B cell (primary cell): ENCODE data around the gene UNC5B. TPM values are rescaled to one million over a fixed set of nuclear protein-coding genes. Genes with fewer than 3 reads are reported as not detected.

Experiments used
- ATAC-seq: fragments of 200-7000 bp; cut with Tn5 transposase; one replicate; pipeline ENCODE4 v1.10.0; 2021; ENCODE audit warnings: low read depth, mild to moderate bottlenecking, moderate number of reproducible peaks, moderate library complexity
- CTCF ChIA-PET: fragments of 350-600 bp; sonication (Branson Sonifier 250); formaldehyde crosslinking; loops from one replicate; lab custom pipeline; 2021; ENCODE audit warnings: antibody characterized with exemption, inconsistent platforms; lab: Charles Lee
- POLR2A ChIA-PET: fragments of 350-600 bp; sonication (Branson Sonifier 250); formaldehyde crosslinking; loops from one replicate; lab custom pipeline; 2021; ENCODE audit warnings: antibody characterized with exemption; lab: Charles Lee
- DNase-seq: peaks from one replicate; pipeline ENCODE4 v3.0.0; 2013
- H2AFZ ChIP-seq: 2 replicates; pipeline ENCODE4 v1.6.1; 2012; ENCODE audit warnings: mild to moderate bottlenecking, low read depth, low read length; ENCODE audit not compliant: insufficient read depth, poor library complexity, severe bottlenecking
- H3K27ac ChIP-seq, 2 donors: 1 replicate in 1 of 2; 2 replicates in 1 of 2; pipeline ENCODE4 v1.5.1; 2012 to 2013; ENCODE audit warnings: low read length in 2 of 2, mild to moderate bottlenecking in 2 of 2, moderate library complexity in 1 of 2
- H3K27me3 ChIP-seq, 4 experiments: fragments of 200-600 bp in 1 of 4; sonication (generic) in 1 of 4; replicated peaks in 1 of 4; 1 replicate in 2 of 4; 2 replicates in 2 of 4; pipeline versions ENCODE4 v1.6.1 to v1.7.0; 2013 to 2016; ENCODE audit warnings: low read length in 3 of 4, mild to moderate bottlenecking in 2 of 4, mixed read lengths in 1 of 4, moderate library complexity in 1 of 4; ENCODE audit not compliant: insufficient read depth in 4 of 4, control insufficient read depth in 3 of 4; ENCODE audit errors: control extremely low read depth in 1 of 4
- H3K36me3 ChIP-seq, 2 experiments: replicated peaks in 1 of 2; 1 replicate in 1 of 2; 2 replicates in 1 of 2; pipeline versions ENCODE4 v1.6.1 to v1.7.1; 2013; ENCODE audit warnings: low read length in 1 of 2; ENCODE audit not compliant: insufficient read depth in 2 of 2, control insufficient read depth in 1 of 2; ENCODE audit errors: control extremely low read depth in 1 of 2, extremely low read depth in 1 of 2
- H3K4me1 ChIP-seq, 2 donors: fragments of 200-600 bp in 1 of 2; sonication (generic) in 1 of 2; 1 replicate in 1 of 2; 2 replicates in 1 of 2; pipeline versions ENCODE4 v1.5.1 to v1.6.1; 2013 to 2017; ENCODE audit warnings: low read length in 2 of 2; ENCODE audit not compliant: control insufficient read depth in 2 of 2, insufficient read depth in 2 of 2
- H3K4me2 ChIP-seq: replicated peaks from 2 replicates; pipeline ENCODE3; 2012; ENCODE audit warnings: mild to moderate bottlenecking, low read depth, low read length; ENCODE audit not compliant: poor library complexity, severe bottlenecking
- H3K4me3 ChIP-seq, 5 experiments: fragments of 200-600 bp in 1 of 5; sonication (generic) in 1 of 5; 1 replicate in 3 of 5; 2 replicates in 2 of 5; pipeline versions ENCODE4 v1.5.1 to v1.7.0; 2011 to 2016; ENCODE audit warnings: low read length in 4 of 5, mild to moderate bottlenecking in 4 of 5, low read depth in 2 of 5, control low read depth in 1 of 5, moderate library complexity in 1 of 5; ENCODE audit not compliant: insufficient read depth in 1 of 5; ENCODE audit errors: control extremely low read depth in 1 of 5, extremely low read depth in 1 of 5
- H3K79me2 ChIP-seq: fragments of 200-600 bp; sonication (generic); one replicate; pipeline ENCODE4 v1.6.0; 2016; ENCODE audit warnings: low read length; ENCODE audit not compliant: control insufficient read depth, insufficient read depth
- H3K9ac ChIP-seq: fragments of 200-600 bp; sonication (generic); 2 replicates; pipeline ENCODE4 v1.6.1; 2017; ENCODE audit warnings: mild to moderate bottlenecking, low read length, moderate library complexity
- H3K9me3 ChIP-seq, 3 donors: one replicate each; pipeline versions ENCODE4 v1.6.1 to v1.7.1; 2013; ENCODE audit warnings: low read length in 2 of 3; ENCODE audit not compliant: control insufficient read depth in 2 of 3, insufficient read depth in 1 of 3; ENCODE audit errors: control extremely low read depth in 1 of 3
- H4K20me1 ChIP-seq: 2 replicates; pipeline ENCODE4 v1.6.0; 2012; ENCODE audit warnings: mild to moderate bottlenecking, low read length; ENCODE audit not compliant: insufficient read depth, control insufficient read depth, poor library complexity, severe bottlenecking
- H3K27ac Mint-ChIP-seq: one replicate; pipeline ENCODE4 v1.8.0; 2021; ENCODE audit warnings: mixed read lengths
- H3K27me3 Mint-ChIP-seq: one replicate; pipeline ENCODE4 v1.8.0; 2021; ENCODE audit warnings: mixed read lengths
- H3K4me1 Mint-ChIP-seq: one replicate; pipeline ENCODE4 v1.8.0; 2021; ENCODE audit warnings: mixed read lengths
- H3K4me3 Mint-ChIP-seq: one replicate; pipeline ENCODE4 v1.8.0; 2021; ENCODE audit warnings: mixed read lengths
- H3K9me3 Mint-ChIP-seq: one replicate; pipeline ENCODE4 v1.8.0; 2022; ENCODE audit warnings: mixed read lengths; ENCODE audit not compliant: insufficient read depth
- CTCF ChIP-seq: fragments of 200-600 bp; IDR thresholded peaks from one replicate; pipeline ENCODE4 v1.8.0; 2022; ENCODE audit warnings: antibody characterized with exemption, mild to moderate bottlenecking
- EZH2 ChIP-seq: IDR thresholded peaks from 2 replicates; pipeline ENCODE4 v1.6.1; 2012; ENCODE audit warnings: borderline replicate concordance, low read depth, mild to moderate bottlenecking, moderate library complexity, low read length; ENCODE audit not compliant: insufficient read depth, poor library complexity, severe bottlenecking
- WGBS: methylation state at CpG from one replicate; pipeline ENCODE4 v1.1.5; 2013; ENCODE audit warnings: missing lambda C conversion rate; ENCODE audit not compliant: insufficient coverage; 5-methylcytosine and 5-hydroxymethylcytosine counted together
- intact Hi-C: fragments of 100-400 bp; cut with micrococcal nuclease; formaldehyde crosslinking; loops from one replicate; pipeline ENCODE4 v1.10.0; 2022
- polyA plus RNA-seq: library from polyadenylated mRNA; depleted of rRNA; stranded (reverse); fragments of >200 nt; gene quantifications from 2 replicates; pipeline ENCODE4 v1.2.3, GENCODE V29; 2012
- total RNA-seq, 2 donors: library from RNA; stranded (reverse); fragments of 120-200 nt in 1 of 2; gene quantifications; 1 replicate in 1 of 2; 2 replicates in 1 of 2; pipeline versions ENCODE4 v1.2.3 to v1.2.4, GENCODE V29; 2013 to 2022

Gene UNC5B
- total and polyA plus RNA-seq, 2 donors (not counting 1 experiment from before 2014, with no cell fraction given), result not detected

- Histone ChIP-seq H3K27ac (no peak overlapping the region), H3K4me1 (no peaks in the 10 kb centered on the region), H3K9ac (no peak overlapping the region), H4K20me1 (no peaks in the 10 kb centered on the region), H3K4me3 (no peak overlapping the region), H3K36me3 (peaks cover 0 to 3% of the 10 kb centered on the region in 2 experiments), H3K4me2 (no peak overlapping the region), H3K27me3 (no peaks in the 10 kb centered on the region), H3K79me2 (no peaks in the 10 kb centered on the region), H3K9me3 (no peaks in the 10 kb centered on the region), H2AFZ (no peak overlapping the region)
- Mint-ChIP-seq H3K4me3 (no peak overlapping the region), H3K4me1 (no peaks in the 10 kb centered on the region), H3K9me3 (no peaks in the 10 kb centered on the region), H3K27ac (no peak overlapping the region), H3K27me3 (no peaks in the 10 kb centered on the region)
- CTCF ChIA-PET, result interaction anchor here (0.7 to 2.8 kb wide), 4 partner anchors 14 to 225 kb away, joined by 3 to 7 read pairs (median 4); no protein-coding TSS in a partner anchor
- WGBS, result 89% methylated on average over 8 of the region's 9 CpGs
- POLR2A ChIA-PET, result no interaction called here
- no peak for TF ChIP-seq CTCF
- TF ChIP-seq EZH2, result no peak
- ATAC-seq (no peak), DNase-seq (no peak)
- intact Hi-C loops, result no loop called here
These were observed 132.0 kb downstream of the UNC5B start for GRCh38 chr10:71344154-71344925.

GRCh38 chr10:71344993-71345480, 132.7 kb downstream of the UNC5B start:
- no peaks in the 10 kb centered on the region for H3K9me3 Mint-ChIP-seq
- 100% methylated on average over 1 of the region's 3 CpGs for WGBS
- H3K4me3 Mint-ChIP-seq, result no peak overlapping the region
- Histone ChIP-seq H3K9me3 (no peaks in the 10 kb centered on the region), H3K36me3 (peaks cover 0 to 3% of the 10 kb centered on the region in 2 experiments), H2AFZ (no peak overlapping the region), H3K4me1 (no peaks in the 10 kb centered on the region), H3K4me3 (no peak overlapping the region), H4K20me1 (no peaks in the 10 kb centered on the region), H3K4me2 (no peak overlapping the region), H3K27me3 (no peaks in the 10 kb centered on the region), H3K9ac (no peak overlapping the region), H3K79me2 (no peaks in the 10 kb centered on the region), H3K27ac (no peak overlapping the region)
- no peaks in the 10 kb centered on the region for H3K4me1 Mint-ChIP-seq
- ChIA-PET CTCF (interaction anchor here (0.7 to 0.8 kb wide), 2 partner anchors 13 to 224 kb away, joined by 3 read pairs; no protein-coding TSS in a partner anchor), POLR2A (no interaction called here)
- TF ChIP-seq CTCF (no peak), EZH2 (no peak)
- ATAC-seq (no peak), DNase-seq (no peak)
- intact Hi-C loops, result no loop called here
- H3K27me3 Mint-ChIP-seq, result no peaks in the 10 kb centered on the region
- H3K27ac Mint-ChIP-seq, result no peak overlapping the region
